Fibroblast of skin of left quadriceps (primary cell): ENCODE results near the gene DLG2.
A peak's percentile ranks its signal among the peaks of the same experiment; 100 is the strongest.
"Not testable (repeated sequence)": the region's sequence is repeated elsewhere in the genome, so short reads cannot be mapped to it uniquely, and the experiment has no call there.

ENCODE experiments used
- DNase-seq, 2 experiments: peaks; one replicate each; pipeline ENCODE4 v3.0.0-alpha.2; 2013; ENCODE audit warnings: low read depth in 2 of 2

The DLG2 gene

GRCh38 chr11:85236211-85236610 is 390.9 kb downstream of the DLG2 start:
- no peak for DNase-seq

DNA sequence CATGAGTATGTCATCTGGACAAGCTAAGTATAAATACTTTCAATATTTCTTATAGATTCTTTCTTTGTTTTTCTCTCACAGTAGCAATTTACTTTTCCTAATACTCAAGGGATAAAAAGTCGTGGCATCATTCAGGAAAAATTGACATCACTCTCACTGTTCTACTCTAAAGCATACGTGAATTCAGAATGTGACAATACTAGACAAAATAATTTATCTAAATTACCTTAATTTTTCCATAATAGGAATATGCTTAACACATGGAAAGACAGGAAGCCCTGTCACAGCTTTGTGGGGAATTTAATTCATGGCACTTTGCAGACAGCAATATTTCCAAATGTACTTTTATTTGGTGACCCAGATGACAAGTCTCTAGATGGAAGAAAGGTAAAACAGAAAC is 394.6 kb downstream of the DLG2 start:
- no peak for DNase-seq

- DNase-seq, result no peak
These were observed 395.6 kb downstream of the DLG2 start for GRCh38 chr11:85231588-85231987.

- DNase-seq, result not testable (repeated sequence)
These were observed 397.4 kb downstream of the DLG2 start for GRCh38 chr11:85229723-85230122.

- DNase-seq, result no peak
These were observed 430.2 kb downstream of the DLG2 start for GRCh38 chr11:85196968-85197367.

- DNase-seq, result no peak
These were observed 431.2 kb downstream of the DLG2 start for GRCh38 chr11:85195934-85196333.

DNA sequence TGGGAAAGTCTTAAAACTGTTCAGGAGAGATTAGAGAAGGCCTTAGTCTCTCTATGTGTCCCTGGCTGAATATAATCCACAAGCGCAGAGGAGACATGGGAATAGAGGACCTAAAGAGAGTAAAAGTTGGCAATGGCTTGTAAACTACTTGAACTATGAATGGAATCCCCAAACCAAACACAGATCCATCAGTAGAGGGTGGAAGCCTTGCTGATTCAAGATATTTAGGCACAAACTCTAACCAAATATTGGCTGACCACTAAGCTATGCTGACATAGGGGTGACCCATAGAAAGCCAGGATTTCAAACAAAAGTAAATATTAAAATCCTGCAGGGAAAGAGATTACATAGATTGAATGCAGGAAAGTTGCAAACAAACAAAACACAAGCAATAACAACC is 439.2 kb downstream of the DLG2 start:
- no peak for DNase-seq

DNA sequence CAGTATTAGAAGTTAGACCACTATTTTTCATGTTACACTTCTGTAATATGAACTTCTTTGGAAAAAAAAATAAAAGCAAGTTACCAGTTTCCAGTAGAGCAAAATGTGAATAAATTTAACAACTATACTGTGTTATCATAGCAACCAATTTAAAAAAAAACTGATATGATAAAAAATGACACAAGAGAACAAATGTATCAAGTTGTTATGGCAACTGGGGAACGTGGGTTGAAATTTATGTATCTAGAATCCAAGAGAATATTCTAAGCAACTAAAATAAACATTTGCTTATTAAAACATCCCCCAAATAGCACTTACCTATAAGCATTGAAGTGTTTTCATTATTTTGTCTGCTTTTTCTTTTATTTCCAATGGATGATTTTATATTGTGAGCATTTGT is 442.4 kb downstream of the DLG2 start:
- DNase-seq, result no peak

DNA sequence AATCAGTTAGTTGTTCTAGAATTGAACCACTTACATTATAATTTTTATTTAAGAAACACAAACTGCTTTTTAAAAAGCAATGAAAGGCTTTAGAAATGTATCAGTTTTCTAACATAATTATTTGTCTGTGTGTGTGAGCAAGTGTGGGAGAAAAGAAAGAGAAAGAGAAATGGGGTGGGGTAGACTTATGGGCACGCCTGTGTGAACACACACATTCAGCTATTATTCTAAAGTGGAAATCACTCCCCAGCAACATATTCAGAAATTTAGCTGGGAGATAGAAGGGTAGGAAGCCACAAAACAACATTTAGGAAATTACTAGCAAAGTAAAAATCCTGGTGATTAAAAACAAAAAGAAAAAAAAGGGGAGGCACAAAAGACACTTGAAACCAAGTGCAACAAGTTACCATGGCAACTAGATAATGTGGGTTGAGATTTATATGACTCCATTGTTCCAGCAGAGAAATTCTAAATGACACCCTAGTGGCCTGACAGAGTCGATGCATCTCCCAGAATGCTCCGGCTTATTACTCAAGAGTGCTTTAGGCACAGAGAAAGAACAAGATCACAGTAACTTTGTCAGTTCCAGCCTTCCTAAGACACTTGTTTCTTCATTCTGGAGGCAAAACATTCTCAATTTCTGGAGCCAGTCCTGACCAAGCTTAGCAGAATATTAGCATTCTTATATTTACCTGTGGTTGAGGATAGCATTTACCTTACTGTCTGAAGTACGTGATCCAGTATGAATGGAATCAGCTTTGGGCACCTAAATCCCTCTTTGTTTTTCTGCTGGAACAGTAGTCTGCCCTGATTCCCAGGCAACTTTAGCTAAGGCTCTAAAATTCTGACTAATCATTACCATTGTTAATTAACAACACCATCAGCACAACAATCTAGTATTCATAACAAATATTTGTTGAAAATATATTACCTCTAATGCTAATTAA is 444.4 kb downstream of the DLG2 start:
- DNase-seq, result peak in 1 of 2 experiments; percentile 4

DNA sequence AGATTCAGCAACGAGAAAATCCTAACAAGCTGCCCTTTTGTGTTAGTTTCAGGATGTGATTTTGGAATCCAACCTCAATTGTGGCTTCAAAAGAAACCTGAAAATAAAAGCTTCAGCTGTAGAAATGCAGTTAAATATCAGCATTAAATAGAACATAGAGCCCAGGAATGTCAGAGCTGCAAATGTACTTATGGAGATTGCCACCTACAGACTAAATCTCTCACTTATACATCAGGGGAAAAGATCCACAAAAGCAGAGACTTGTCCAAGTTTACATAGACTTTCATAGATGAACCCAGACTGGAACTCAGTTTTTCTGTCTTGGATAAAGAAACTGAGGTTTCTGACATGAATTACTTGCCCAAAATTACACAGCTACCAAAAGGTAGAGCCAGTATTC is 446.6 kb downstream of the DLG2 start:
- no peak for DNase-seq

- DNase-seq, result no peak
These were observed 455.4 kb downstream of the DLG2 start for GRCh38 chr11:85171648-85172257.

DNA sequence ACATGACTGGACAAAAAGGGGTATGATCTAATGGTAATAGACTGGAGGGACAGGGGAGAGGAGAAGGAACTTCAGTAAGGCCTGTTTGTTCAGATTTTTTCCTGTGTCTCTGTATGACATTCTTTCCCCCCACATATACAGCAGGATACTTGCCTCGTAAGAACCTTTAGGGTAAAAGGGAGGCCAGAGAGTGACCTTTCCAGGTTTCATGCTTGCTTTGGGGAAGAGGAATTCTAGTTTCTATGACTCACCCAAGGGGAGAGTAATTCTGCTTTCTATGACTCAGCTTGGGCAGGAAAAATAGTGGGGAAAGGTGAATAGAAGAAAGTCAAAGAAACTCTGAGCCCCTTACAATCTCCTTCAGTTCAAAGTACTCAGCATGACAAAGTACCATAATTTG is 457.0 kb downstream of the DLG2 start:
- peak in 1 of 2 experiments; percentile 8 for DNase-seq

- no peak for DNase-seq
These were observed 459.7 kb downstream of the DLG2 start for GRCh38 chr11:85167471-85167870.

DNA sequence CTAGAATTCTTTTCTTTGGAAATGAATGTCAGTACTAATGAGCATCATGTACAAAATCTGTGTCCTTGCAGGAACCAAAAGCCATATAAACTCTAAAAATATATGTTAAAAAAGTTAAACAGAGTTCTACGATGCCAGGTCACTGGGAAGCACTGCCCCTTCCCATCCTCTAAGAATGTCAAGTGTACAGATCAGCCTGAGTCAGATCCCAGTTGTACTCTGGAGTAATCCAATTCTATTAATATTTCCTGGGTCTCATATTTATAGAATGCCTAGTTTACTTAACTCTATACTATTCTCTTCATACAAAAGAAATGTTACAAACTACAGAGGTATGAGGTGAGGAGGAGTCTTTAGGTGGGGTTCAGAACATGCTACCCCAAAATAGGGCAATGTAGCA is 460.1 kb downstream of the DLG2 start:
- DNase-seq, result no peak

DNA sequence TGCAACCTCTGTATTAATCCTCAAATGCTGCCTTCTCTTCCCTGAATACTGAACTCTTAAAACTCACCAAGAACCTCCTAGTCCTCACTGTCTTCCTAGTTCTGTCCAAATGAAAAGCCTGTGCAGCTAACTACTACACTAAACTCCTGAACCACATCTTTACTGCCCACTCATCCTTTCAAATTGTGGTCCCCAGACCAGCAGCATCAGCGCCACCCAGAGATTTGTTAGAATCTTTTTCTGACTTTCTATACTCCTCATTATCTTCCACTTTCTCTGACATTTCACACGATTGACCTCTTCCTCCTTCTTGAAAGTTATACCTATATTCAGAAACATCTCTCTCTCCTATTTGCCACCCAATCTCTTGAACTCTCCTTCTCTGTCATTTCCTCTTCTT is 461.3 kb downstream of the DLG2 start:
- no peak for DNase-seq

- DNase-seq, result no peak
These were observed 462.4 kb downstream of the DLG2 start for GRCh38 chr11:85164743-85165142.

- DNase-seq, result no peak
These were observed 472.9 kb downstream of the DLG2 start for GRCh38 chr11:85154294-85154693.

GRCh38 chr11:85137597-85137996 is 489.5 kb downstream of the DLG2 start:
- DNase-seq, result no peak

GRCh38 chr11:85133636-85134035 is 493.5 kb downstream of the DLG2 start:
- no peak for DNase-seq

DNA sequence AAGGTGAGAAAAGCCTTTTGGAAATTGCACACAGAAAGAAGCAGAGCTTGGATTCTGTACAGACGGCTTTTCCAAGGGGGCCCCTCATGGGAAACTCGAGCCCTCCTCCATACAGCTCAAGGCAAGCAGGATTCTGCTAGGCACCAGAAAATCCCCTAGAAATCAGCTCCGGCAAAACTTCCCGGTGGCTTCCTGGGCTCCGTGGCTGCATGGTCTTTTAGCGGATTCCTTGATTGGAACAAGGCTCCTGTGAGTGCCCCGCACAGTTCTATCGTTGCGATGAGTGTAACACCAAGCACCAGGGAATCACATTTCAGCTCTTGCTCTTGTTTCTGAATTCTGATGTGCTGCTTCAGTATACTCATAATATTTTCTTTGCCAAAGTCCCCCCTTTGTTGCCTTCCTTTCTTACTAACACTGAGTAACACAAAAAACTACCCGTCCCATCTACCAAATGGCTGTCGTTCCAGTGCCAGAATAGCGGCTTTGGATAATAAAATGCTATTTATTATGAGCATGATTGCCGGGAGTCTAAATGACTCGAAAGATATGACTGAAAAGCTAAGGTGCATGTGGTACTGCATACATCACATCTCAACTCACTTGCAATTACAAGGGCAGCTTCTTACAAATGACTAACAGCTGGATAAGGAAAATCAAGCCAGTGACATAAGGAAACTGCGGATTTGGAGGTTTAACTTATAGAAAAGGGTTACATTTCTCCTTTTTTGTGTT is 494.1 kb downstream of the DLG2 start:
- no peak for DNase-seq

DNA sequence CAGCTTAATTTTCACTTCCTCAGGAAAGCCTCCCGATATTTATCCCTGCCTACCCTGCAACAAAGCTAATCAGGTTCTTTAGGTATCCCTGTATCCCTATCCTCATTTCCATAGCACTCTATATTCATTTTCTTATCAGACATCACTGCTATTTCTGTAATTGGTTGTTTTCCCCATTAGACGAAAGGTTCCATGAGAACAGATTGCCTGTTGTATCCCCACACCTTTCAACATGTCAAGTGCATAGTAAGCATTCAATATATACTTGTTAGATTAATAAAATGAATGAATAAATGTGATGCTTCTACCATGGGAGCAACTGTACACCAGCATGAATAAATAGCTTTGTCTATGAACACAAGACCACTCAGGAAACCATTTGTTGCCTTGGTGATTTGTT is 499.8 kb downstream of the DLG2 start:
- no peak for DNase-seq

GRCh38 chr11:85123752-85124231 is 503.4 kb downstream of the DLG2 start:
- no peak for DNase-seq
